HepG2 (cell line): ENCODE results near the gene TLCD3B. TPM values are rescaled to one million over a fixed set of nuclear protein-coding genes. Genes with fewer than 3 reads are reported as not detected.

Experiments used
- ATAC-seq: fragments of 200-7000 bp; cut with Tn5 transposase; 3 replicates; pipeline ENCODE4 v1.9.1; 2020; ENCODE audit warnings: mild to moderate bottlenecking, moderate library complexity
- BruUV-seq: library from RNA; stranded (reverse); fragments of 400-500 nt; replicated peaks from 2 replicates; lab custom pipeline; 2021; lab: Mats Ljungman, UMichigan
- CTCF ChIA-PET: fragments of 300-600 bp; formaldehyde crosslinking; extraction: SDS; loops from one replicate; lab custom pipeline; 2021; ENCODE audit warnings: low total read pairs, inconsistent platforms, low intra/inter-chr PET ratio; lab: Yijun Ruan, JAX
- POLR2A ChIA-PET: fragments of 350-600 bp; sonication (Branson Sonifier 250); formaldehyde crosslinking; loops from one replicate; lab custom pipeline; 2020; ENCODE audit warnings: antibody characterized with exemption, inconsistent platforms; lab: Yijun Ruan, JAX
- DNase-seq: peaks from one replicate; pipeline ENCODE4 v3.0.0-alpha.2; 2015; ENCODE audit warnings: low spot score
- FAIRE-seq: peaks from 3 replicates; lab custom pipeline; 2011; peaks lifted over from hg19 to GRCh38; lab: Jason Lieb, UNC
- H2AFZ ChIP-seq: one replicate; pipeline ENCODE4 v1.6.1; 2011; ENCODE audit warnings: low read length, inconsistent platforms
- H3K27ac ChIP-seq: fragments of 300-600 bp; 3 replicates; pipeline ENCODE4 v1.8.0; 2011; ENCODE audit warnings: mixed run types, mild to moderate bottlenecking, mixed read lengths, low read length, inconsistent platforms; ENCODE audit not compliant: insufficient read depth; ENCODE audit errors: extremely low read length
- H3K27me3 ChIP-seq, 2 experiments: fragments of 200-600 bp in 1 of 2; 2 replicates in 1 of 2; 3 replicates in 1 of 2; pipeline versions ENCODE4 v1.6.0 to v1.8.0; 2011; ENCODE audit warnings: low read length in 2 of 2, mild to moderate bottlenecking in 2 of 2, moderate library complexity in 2 of 2, inconsistent platforms in 1 of 2; ENCODE audit not compliant: insufficient read depth in 2 of 2, control insufficient read depth in 1 of 2
- H3K36me3 ChIP-seq, 2 experiments: fragments of 200-600 bp in 1 of 2; replicated peaks in 1 of 2; 2 replicates in 1 of 2; 3 replicates in 1 of 2; pipeline versions ENCODE4 v1.5.1 to v1.8.0; 2011; ENCODE audit warnings: low read length in 2 of 2, inconsistent platforms in 1 of 2; ENCODE audit not compliant: insufficient read depth in 2 of 2, control insufficient read depth in 1 of 2
- H3K4me1 ChIP-seq: 2 replicates; pipeline ENCODE4 v1.5.1; 2012; ENCODE audit warnings: low read length, inconsistent platforms; ENCODE audit not compliant: insufficient read depth
- H3K4me2 ChIP-seq: 2 replicates; pipeline ENCODE4 v1.6.0; 2011; ENCODE audit warnings: low read depth, low read length, inconsistent platforms
- H3K4me3 ChIP-seq, 3 experiments: fragments of 200-600 bp in 1 of 3; sonication (generic), shearing (Covaris generic) in 1 of 3; replicated peaks in 1 of 3; 2 replicates each; pipeline ENCODE4 v1.5.1; 2011 to 2016; ENCODE audit warnings: low read length in 3 of 3, inconsistent platforms in 2 of 3, low read depth in 2 of 3, mild to moderate bottlenecking in 2 of 3, control low read depth in 1 of 3, mixed read lengths in 1 of 3; ENCODE audit not compliant: insufficient read depth in 1 of 3
- H3K79me2 ChIP-seq: one replicate; pipeline ENCODE4 v1.6.1; 2011; ENCODE audit warnings: low read length, inconsistent platforms; ENCODE audit not compliant: insufficient read depth
- H3K9ac ChIP-seq: 2 replicates; pipeline ENCODE4 v1.6.0; 2011; ENCODE audit warnings: mild to moderate bottlenecking, low read depth, low read length, inconsistent platforms; ENCODE audit not compliant: insufficient read depth
- H3K9me3 ChIP-seq: 2 replicates; pipeline ENCODE4 v1.5.1; 2012; ENCODE audit warnings: mild to moderate bottlenecking, low read length
- H4K20me1 ChIP-seq: 2 replicates; pipeline ENCODE4 v1.6.0; 2011; ENCODE audit warnings: inconsistent platforms, mild to moderate bottlenecking, low read length, moderate library complexity; ENCODE audit not compliant: insufficient read depth
- ONECUT2 ChIP-seq: sonication (generic); formaldehyde crosslinking; IDR thresholded peaks from 2 replicates; pipeline ENCODE4 v1.4.0; 2020; ENCODE audit warnings: missing genetic modification reagents
- PHF20 ChIP-seq: sonication (generic); formaldehyde crosslinking; IDR thresholded peaks from 2 replicates; pipeline ENCODE4 v1.5.0; 2020; ENCODE audit warnings: mild to moderate bottlenecking, missing genetic modification reagents
- ZBTB42 ChIP-seq: sonication (generic); formaldehyde crosslinking; IDR thresholded peaks from 2 replicates; pipeline ENCODE4 v1.5.0; 2020; ENCODE audit warnings: mild to moderate bottlenecking, missing genetic modification reagents
- ZNF326 ChIP-seq: sonication (generic); formaldehyde crosslinking; IDR thresholded peaks from 2 replicates; pipeline ENCODE4 v1.4.0; 2020; ENCODE audit warnings: missing genetic modification reagents, borderline replicate concordance
- ZNF496 ChIP-seq: sonication (generic); formaldehyde crosslinking; IDR thresholded peaks from 2 replicates; pipeline ENCODE4 v1.8.1; 2023; ENCODE audit warnings: mild to moderate bottlenecking, moderate library complexity, missing genetic modification reagents; ENCODE audit not compliant: insufficient replicate concordance
- ZNF557 ChIP-seq: sonication (generic); formaldehyde crosslinking; IDR thresholded peaks from 2 replicates; pipeline ENCODE4 v1.4.0; 2020; ENCODE audit warnings: missing genetic modification reagents
- ZNF577 ChIP-seq: sonication (generic); formaldehyde crosslinking; IDR thresholded peaks from 2 replicates; pipeline ENCODE4 v1.4.0; 2020; ENCODE audit warnings: mild to moderate bottlenecking, low read depth, missing genetic modification reagents, borderline replicate concordance
- WGBS: methylation state at CpG from one replicate; pipeline ENCODE4 v1.1.6; 2017; ENCODE audit warnings: low lambda C conversion rate; 5-methylcytosine and 5-hydroxymethylcytosine counted together
- in situ Hi-C: cut with HindIII; loops from 2 replicates; pipeline ENCODE4 v1.10.0; 2017; ENCODE audit warnings: low pct_unique_long_range_greater_than_20kb; ENCODE audit not compliant: extremely low pct_ligation_motif_present
- intact Hi-C: fragments of 100-400 bp; cut with micrococcal nuclease; formaldehyde crosslinking; loops from one replicate; pipeline ENCODE4 v1.10.0; 2022; ENCODE audit not compliant: unreplicated experiment
- polyA plus RNA-seq, 8 experiments: library from polyadenylated mRNA; depleted of rRNA in 3 of 8; stranded (reverse) in 7 of 8; unstranded in 1 of 8; fragments of >200 nt; fragmentation: Illumina TruSeq in 4 of 8; extraction: Trizol in 4 of 8; gene quantifications; 2 replicates each; pipeline versions ENCODE4 v1.2.1 to v1.2.3, GENCODE V29; 2011 to 2016; ENCODE audit warnings: low read depth in 4 of 8, missing spikeins in 1 of 8, mixed read lengths in 1 of 8; ENCODE audit not compliant: insufficient read depth in 1 of 8
- total RNA-seq, 5 experiments: library from RNA; depleted of rRNA; stranded (reverse); fragments of >200 nt; fragmentation: Illumina TruSeq; extraction: Trizol; gene quantifications; 2 replicates each; pipeline ENCODE4 v1.2.3, GENCODE V29; 2016; ENCODE audit warnings: low read depth in 1 of 5
- TF ChIP-seq, protein P1 (sequence below): sonication (generic); formaldehyde crosslinking; IDR thresholded peaks from 2 replicates; pipeline ENCODE4 v1.5.0; 2020; ENCODE audit warnings: missing genetic modification reagents, mild to moderate bottlenecking, borderline replicate concordance
- TF ChIP-seq, protein P2 (sequence below): sonication (generic); formaldehyde crosslinking; IDR thresholded peaks from 2 replicates; pipeline ENCODE4 v1.4.0; 2020; ENCODE audit warnings: missing genetic modification reagents

Gene TLCD3B
- total and polyA plus RNA-seq, 2 of the 13 experiments (the other 11 are each of a cell fraction or from before 2014, with no cell fraction given), result not detected

DNA sequence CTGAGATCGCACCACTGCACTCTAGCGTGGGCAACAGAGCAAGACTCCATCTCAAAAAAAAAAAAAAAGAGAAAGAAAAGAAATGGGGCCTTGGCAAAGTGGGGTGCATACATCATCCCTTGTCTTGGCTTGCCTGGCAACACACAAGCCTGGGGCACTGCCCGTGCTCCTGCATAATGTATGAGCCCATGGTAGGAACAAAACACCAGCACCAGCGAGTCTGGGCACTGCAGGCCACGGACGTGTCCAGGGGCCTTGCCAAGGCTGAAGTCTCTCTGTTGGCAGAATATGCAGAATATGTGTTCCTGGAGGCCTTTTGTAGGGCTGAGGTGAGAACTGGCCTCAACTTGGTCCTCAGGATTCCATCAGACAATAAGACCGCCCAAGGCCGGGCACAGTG is 18.8 kb upstream of the TLCD3B start:
- BruUV-seq, result no TSS peak
- intact Hi-C loops, result no loop called here
- POLR2A ChIA-PET, result no interaction called here

More for the DNA sequence above, 18.8 kb upstream of the TLCD3B start:
- WGBS, result 49% methylated on average over 8 of the region's 8 CpGs
- Histone ChIP-seq H3K9ac (no peak overlapping the region), H3K4me1 (peaks cover 37% of the 10 kb centered on the region), H4K20me1 (no peaks in the 10 kb centered on the region), H2AFZ (no peak overlapping the region)
- CTCF ChIA-PET, result no interaction called here
- TF ChIP-seq, protein P1, sequence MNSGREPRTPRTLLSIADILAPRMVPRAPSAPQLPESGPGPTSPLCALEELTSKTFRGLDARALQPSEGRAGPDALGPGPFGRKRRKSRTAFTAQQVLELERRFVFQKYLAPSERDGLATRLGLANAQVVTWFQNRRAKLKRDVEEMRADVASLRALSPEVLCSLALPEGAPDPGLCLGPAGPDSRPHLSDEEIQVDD (CRISPR knock-in tag), result no peak
- TF ChIP-seq ONECUT2 (no peak), PHF20 (no peak), ZNF557 (CRISPR knock-in tag) (no peak), ZNF496 (CRISPR knock-in tag) (no peak), ZNF577 (no peak), ZNF326 (CRISPR knock-in tag) (no peak), ZBTB42 (CRISPR knock-in tag) (no peak)
- TF ChIP-seq, protein P2, sequence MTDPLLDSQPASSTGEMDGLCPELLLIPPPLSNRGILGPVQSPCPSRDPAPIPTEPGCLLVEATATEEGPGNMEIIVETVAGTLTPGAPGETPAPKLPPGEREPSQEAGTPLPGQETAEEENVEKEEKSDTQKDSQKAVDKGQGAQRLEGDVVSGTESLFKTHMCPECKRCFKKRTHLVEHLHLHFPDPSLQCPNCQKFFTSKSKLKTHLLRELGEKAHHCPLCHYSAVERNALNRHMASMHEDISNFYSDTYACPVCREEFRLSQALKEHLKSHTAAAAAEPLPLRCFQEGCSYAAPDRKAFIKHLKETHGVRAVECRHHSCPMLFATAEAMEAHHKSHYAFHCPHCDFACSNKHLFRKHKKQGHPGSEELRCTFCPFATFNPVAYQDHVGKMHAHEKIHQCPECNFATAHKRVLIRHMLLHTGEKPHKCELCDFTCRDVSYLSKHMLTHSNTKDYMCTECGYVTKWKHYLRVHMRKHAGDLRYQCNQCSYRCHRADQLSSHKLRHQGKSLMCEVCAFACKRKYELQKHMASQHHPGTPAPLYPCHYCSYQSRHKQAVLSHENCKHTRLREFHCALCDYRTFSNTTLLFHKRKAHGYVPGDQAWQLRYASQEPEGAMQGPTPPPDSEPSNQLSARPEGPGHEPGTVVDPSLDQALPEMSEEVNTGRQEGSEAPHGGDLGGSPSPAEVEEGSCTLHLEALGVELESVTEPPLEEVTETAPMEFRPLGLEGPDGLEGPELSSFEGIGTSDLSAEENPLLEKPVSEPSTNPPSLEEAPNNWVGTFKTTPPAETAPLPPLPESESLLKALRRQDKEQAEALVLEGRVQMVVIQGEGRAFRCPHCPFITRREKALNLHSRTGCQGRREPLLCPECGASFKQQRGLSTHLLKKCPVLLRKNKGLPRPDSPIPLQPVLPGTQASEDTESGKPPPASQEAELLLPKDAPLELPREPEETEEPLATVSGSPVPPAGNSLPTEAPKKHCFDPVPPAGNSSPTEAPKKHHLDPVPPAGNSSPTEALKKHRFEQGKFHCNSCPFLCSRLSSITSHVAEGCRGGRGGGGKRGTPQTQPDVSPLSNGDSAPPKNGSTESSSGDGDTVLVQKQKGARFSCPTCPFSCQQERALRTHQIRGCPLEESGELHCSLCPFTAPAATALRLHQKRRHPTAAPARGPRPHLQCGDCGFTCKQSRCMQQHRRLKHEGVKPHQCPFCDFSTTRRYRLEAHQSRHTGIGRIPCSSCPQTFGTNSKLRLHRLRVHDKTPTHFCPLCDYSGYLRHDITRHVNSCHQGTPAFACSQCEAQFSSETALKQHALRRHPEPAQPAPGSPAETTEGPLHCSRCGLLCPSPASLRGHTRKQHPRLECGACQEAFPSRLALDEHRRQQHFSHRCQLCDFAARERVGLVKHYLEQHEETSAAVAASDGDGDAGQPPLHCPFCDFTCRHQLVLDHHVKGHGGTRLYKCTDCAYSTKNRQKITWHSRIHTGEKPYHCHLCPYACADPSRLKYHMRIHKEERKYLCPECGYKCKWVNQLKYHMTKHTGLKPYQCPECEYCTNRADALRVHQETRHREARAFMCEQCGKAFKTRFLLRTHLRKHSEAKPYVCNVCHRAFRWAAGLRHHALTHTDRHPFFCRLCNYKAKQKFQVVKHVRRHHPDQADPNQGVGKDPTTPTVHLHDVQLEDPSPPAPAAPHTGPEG (CRISPR knock-in tag), result no peak
- TF ChIP-seq, all 625 proteins: peak for 0
- Histone ChIP-seq H3K79me2 (no peaks in the 10 kb centered on the region), H3K9me3 (no peaks in the 10 kb centered on the region), H3K27me3 (peaks cover 0 to 13% of the 10 kb centered on the region in 2 experiments; a peak in 3 of 5 replicates), H3K36me3 (no peaks in the 10 kb centered on the region), H3K27ac (no peak overlapping the region), H3K4me2 (no peak overlapping the region), H3K4me3 (no peak overlapping the region)
- ATAC-seq, result no peak
- FAIRE-seq, result no peak
- DNase-seq, result no peak
- in situ Hi-C loops, result no loop called here
